Hippocampal formation (tissue), 2 donors: Measurements from ENCODE around the gene MFN2.
A peak's percentile ranks its signal among the peaks of the same experiment; 100 is the strongest.
"Not testable (repeated sequence)": the region's sequence is repeated elsewhere in the genome, so short reads cannot be mapped to it uniquely, and the experiment has no call there.

Experiments
- DNase-seq, 2 donors: peaks; one replicate each; lab custom pipeline; 2025; lab: John Stamatoyannopoulos, UW

The MFN2 gene

GRCh38 chr1:11979851-11980675 lies at the start of gene MFN2:
Gene MFN2 (plus strand): TSS chr1:11980444. CDS start chr1:11989169, 8,725 bp downstream.
- DNase-seq = peak; percentile 91 to 99

DNA sequence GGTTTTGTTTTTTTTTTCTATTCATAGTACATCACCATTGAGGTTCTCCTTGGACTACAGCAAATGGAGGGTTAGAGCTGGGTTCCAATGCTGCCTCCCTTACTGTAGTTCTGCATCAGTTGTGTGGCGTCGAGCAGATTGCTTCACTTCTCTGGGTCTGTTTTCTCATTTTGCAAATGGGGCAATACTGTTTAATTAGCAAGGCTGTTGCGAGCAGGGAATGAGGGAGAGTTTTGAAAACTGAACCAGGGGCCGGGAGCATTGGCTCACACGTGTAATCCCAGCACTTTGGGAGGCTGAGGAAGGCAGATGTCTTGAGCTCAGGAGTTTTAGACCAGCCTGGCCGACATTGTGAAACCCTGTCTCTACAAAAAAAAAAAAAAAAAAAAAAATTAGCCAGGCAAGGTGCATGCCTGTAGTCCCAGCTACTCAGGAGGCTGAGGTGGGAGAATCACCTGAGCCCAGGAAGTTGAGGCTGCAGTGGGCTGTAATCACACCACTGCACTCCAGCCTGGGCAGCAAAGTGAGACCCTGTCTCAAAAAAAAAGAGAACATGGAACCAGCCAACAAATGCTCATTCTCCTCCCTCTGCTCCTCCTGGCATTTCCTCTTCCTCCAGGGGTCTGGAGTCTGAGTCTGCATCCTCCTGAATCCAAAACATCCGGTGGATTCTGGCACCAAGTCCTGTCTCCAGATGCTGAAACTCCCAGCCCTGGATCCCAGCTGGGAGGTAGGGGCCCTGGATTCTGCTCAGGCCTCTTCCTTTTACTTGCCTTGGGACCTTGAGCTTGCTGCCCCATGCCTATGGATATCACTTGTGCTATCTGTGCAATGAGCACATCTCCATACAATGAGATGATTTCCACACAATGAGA lies 49.4 kb upstream of the MFN2 start:
- DNase-seq = no peak

- no peak for DNase-seq
Measured at GRCh38 chr1:11931845-11932244, 48.4 kb upstream of the MFN2 start.

DNA sequence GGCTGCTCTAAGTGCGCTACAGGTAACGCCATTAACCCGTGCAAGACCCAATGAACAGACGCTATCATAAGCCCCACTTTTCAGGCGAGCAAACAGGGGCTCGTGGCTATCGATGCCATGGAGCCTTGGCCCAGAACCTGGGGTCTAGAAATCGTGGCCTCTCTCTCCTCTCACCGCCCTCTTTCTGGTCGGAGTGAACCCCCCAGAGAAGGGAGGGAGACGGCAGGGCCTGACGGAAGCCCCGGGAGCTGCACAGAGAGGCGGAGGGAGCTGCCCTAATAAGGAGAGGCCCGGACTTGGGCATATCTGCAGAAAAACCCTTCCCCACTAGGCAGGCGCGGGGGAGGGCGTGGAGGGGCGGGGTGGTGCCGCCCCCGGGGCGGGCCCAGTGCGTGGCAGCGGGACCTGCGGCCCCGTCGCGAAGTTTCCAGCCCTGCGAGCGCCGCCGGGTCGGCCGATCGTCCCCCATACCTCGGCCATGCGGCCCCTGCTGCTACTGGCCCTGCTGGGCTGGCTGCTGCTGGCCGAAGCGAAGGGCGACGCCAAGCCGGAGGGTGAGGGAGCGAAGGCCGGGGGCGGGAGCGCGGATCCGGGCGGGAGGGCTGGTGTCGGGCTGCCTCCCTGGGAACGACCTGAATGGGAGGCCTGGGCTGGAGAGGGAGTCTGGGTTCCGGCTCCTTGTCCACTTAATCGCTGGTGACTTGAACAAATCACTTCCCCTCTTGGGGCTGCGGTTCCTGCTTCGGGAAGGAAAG lies 45.8 kb upstream of the MFN2 start, which contains the start of gene PLOD1:
Gene PLOD1, plus strand, starts transcription at position 416 of the 755 bp plus-strand sequence. Its CDS starts 63 bp downstream, at position 479.
- DNase-seq = peak; percentile 71 to 79

DNA sequence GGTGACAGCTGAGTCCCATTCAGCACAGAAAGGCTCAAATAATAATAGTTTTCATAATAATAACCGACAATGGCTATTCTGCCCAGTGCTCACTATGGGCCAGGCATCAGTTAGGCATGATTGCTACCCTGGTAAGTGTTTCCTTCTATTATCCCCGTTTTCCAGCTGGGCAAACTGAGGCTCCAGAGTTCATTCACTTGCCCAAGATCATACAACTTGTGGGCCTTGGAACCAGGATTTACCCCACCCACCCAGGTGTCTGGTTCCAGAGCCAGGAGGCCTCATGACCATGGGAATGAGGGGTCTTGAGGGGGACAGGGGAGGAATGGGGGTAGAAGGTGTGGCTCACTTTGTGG lies 45.2 kb upstream of the MFN2 start:
- DNase-seq = no peak

DNA sequence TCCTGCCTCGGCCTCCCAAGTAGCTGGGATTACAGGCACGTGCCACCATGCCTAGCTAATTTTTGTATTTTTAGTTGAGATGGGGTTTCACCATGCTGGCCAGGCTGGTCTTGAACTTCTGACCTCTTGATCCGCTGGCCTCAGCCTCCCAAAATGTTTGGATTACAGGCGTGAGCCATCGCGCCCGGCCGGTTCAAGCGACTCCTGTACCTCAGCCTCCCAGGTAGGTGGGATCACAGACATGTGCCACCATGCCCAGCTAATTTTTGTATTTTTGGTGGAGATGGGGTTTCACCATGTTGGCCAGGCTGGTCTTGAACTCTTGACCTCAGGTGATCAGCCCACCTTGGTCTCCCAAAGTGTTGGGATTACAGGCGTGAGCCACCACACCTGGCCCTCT lies 44.5 kb upstream of the MFN2 start:
- DNase-seq = not testable (repeated sequence)

DNA sequence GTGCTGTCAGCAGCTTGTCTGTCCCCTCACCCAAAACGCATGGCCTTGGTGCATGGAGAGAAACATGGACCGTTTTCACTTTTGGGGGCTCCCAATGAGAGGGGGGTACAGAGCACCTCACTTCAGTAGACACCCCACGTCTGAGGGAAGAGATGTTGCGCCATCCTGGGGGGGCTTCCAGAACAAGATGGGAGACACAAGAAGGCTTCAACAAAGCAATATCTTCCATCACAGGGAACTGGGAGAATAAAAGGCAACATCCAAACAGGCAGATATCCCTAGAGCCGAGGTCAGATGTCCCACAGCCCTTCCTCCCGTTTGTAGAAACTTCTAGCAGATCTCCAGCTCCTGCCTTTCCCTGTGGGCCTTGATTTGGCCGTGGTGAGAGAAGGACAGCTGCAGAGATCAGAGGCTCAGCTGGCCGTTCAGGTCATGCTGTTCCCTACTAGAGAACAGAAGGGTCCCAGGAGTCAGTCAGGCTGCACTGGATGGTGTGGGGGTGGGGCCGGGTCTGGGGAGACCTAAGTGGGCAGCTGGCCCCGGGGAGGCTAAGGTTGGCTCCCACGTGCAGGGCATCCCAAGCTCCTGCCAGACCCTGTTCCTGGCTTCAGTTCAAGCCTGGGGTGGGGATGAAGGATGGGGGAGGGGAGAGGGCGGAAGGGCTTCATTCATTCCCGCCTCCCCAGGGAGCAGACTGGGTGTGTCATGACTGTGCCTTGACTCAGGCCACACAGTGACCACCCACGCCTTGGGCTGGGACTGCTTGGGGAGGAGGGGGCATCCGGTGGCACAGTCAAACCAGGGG lies 41.3 kb upstream of the MFN2 start:
- DNase-seq = no peak

DNA sequence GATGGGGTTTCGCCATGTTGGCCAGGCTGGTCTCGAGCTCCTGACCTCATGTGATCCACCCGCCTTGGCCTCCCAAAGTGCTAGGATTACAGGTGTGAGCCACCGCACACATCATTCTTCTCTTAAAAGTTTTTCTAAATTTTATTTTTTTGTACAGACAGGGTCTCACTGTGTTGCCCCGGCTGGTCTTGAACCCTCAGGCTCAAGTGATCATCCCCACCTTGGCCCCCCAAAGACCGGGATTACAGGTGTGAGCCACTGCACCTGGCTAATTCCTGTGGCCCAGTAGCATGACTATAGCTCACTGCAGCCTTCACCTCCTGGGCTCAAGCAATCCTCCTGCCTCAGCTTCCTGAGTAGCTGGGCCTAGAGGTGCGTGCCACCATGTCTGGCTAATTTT lies 40.5 kb upstream of the MFN2 start:
- DNase-seq = not testable (repeated sequence)

DNA sequence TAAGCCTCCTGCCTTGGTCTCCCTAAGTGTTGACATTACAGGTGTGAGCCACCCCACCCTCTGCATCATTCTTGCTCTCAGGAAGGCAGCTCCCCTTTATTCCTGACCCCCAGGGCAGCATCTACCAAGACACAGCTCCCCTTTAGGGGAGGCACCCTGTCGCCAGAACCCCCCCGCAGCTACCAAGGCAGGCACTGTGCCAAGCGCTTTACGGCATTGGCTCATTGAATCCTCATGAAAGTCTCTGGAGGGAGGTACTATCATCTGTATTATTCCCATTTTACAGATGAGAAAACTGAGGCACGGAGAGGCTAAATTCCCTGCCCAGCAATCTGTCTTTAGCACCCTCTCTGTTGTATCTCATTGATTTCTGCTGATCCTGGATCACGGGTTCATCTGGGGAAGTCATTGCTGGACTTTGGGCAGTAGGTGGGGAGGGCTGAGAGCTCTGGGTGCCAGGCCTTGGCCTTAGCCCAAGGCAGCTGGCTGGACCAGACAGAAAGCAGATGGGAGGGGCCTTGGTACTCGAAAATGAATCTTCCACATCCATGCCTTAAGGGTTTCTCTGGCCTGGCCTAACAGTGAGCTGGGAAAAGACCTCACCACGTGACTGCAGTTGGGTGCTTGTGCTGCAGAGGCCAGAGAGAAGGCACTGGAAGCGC lies 39.9 kb upstream of the MFN2 start:
- DNase-seq = peak; percentile 53 to 73

DNA sequence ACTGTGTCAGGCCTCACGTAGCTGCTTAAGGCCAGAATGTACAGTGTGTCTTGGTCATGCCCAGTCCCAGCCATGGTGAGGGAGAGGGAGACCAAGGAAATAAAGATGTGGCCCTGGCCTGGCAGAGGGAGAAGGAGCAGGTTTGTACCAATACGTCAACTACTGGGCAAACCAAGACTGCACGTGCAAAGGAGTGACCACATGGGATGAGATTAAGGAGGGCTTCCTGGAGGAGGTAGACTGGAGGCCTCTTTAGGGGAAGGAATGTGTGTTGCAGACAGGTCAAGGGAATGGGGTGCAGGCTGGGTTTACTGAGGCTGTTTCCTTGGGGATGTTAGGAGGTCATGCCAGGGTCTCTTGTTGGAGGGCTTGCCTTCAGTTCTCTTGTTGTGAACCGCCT lies 38.0 kb upstream of the MFN2 start:
- DNase-seq = no peak

DNA sequence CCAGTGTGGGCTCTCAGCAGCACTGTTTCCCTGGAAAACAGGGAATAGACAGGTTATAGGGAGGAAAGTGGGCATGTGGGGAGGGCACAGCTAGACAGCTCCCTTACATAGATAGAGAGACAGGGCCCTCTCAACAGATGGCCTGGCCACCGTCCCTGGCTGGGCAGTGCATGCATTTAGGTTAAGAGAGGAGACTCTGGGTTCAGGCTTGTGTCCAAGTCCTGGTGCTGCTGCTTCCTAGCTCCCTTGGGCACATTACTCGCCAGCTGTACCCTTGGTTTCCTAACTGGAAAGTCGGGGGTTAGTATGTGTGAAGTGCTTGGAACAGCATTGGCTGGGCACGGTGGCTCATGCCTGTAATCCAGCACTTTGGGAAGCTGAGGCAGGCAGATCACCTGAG lies 36.6 kb upstream of the MFN2 start:
- no peak for DNase-seq

GRCh38 chr1:11944358-11944931 lies 35.8 kb upstream of the MFN2 start:
- no peak for DNase-seq

- no peak for DNase-seq
Measured at GRCh38 chr1:11946647-11947046, 33.6 kb upstream of the MFN2 start.

DNA sequence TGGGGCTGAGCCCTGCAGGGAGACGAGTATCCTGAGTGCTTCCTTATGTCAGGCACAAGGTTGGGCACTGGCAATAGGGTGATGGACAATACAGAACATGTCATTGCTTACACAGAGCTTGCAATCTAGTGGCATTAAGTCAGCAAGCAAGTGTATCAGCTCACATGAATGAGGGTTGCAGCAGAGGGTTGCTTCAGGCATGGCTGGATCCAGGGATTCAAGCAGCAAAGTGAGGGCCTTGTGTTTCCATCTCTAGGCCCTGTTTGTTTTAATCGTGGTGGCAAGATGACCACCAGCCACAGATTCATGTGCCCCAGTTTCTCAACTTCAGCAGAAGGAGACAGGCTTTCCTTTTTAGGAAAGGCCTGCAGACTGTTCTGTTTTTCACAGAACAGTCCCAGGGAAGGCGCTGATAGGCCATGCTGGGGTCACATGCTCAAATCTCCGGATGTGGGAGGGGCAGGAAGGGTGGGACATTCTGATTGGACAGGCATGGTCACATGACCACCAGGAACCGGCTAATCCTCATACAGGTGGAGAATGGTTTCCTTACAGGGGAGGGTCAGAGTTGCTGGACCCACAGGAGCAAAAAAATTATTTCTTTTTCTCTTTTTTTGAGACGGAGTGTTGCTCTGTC lies 31.3 kb upstream of the MFN2 start:
- no peak for DNase-seq

- no peak for DNase-seq
Measured at GRCh38 chr1:11951901-11952300, 28.3 kb upstream of the MFN2 start.

DNA sequence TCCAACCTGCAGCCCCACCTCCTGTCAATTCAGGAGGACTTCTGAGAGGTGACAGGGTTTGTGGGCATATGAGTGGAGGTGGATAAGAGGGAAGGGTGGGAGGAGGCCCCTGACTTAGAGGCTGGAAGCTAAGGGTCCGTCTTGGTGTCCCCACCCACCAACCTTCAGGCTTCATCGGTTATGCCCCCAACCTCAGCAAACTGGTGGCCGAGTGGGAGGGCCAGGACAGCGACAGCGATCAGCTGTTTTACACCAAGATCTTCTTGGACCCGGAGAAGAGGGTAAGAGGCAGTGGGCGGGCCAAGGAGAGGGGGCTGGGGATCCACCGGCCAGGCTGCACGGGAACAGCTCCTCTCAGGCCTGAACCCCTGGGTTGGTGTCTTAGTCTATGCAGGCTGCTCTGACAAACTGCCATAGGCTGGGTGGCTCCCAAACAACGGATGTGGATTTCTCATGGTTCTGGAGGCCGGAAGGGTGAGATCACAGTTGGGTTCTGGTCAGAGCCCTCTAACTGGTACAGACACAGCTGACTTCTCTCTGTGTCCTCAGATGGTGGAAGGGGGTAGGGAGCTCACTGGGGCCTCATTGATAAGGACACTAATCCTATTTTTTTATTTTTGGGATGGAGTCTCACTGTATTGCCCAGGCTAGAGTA lies 27.7 kb upstream of the MFN2 start:
- DNase-seq = peak; percentile 36 to 58

DNA sequence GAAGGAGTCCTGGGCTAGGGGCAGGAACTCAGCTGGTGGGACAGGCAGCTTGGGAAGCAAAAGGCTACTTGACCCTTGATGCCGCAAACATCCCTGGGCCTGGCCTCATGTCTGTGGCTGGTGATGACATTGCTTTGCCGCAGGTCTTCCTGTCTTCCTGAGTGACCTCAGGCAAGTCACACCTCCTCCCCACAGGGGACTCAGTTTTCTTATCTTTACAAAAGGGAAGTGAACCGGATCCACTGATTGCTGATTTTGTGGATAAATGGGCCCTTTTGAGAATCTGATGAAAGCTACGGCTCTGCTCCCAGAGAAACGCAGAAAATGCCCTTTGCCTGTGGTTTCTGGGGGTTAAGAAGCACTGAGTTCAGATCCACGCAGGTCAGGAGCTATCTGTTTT lies 25.0 kb upstream of the MFN2 start:
- DNase-seq = no peak

DNA sequence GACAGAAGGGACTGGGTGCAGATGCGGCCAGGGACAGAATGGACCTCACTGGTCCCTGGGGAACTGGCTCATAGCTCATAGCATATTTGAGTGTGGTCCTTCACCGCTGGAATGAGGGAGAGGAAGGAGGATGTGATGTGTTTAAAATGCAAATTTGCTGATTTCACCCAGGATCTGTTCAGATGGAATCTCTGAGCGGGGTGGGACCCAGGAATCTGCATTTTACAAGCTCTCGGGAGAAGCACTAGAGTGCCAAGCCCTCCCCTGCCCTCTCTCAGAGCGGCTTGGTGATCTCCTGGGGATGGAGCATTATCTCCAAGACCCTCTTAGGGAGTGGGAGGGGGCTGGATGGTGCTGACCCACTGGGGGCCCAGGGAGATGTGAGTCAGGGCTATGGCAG lies 22.8 kb upstream of the MFN2 start:
- no peak for DNase-seq

DNA sequence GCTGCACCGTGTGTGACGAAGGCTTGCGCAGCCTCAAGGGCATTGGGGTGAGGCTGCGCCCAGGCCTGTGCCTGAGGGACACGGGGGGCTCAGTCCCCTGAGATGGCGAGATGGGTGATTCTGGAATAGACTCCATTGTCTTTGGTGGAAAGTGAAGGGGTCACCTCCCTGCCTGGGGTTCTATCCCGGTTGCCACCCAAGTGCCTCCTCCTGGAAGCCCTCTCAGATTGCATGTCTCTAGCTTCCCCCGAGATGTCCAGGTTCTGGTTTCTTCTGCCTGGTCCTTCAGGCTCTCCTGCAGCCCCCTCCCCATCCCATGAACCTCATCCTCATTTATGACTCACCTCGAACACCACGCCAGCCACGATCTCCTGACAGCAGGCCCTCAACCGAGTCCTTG lies 22.3 kb upstream of the MFN2 start:
- no peak for DNase-seq
